ENCODE data around the gene PEX12. TPM values are rescaled to one million over a fixed set of nuclear protein-coding genes. Genes with fewer than 3 reads are reported as not detected.
"Not testable (repeated sequence)": the region's sequence is repeated elsewhere in the genome, so short reads cannot be mapped to it uniquely, and the experiment has no call there.

The PEX12 gene
- total RNA-seq, 2 experiments from 2014 or later: 5.1 to 5.6 TPM

- H3K4me1 Mint-ChIP-seq (ENCODE audit: low read depth): peaks cover 37% of the 10 kb centered on the region
- intact Hi-C loops (cut with micrococcal nuclease): loop anchor here (2.0 to 10.0 kb wide), 5 partner anchors 50 to 367 kb away; partner anchors contain the start of genes AP2B1 and SLFN5
- DNase-seq: peak; percentile 60
- peak within 1 kb of the TSS; percentile 97 for H3K27ac Mint-ChIP-seq
- H3K4me3 Mint-ChIP-seq: peak within 1 kb of the TSS; percentile 76
- POLR2A ChIA-PET: interaction anchor here (0.6 to 6.7 kb wide), 29 partner anchors 9 to 394 kb away, joined by 3 to 66 read pairs (median 3); partner anchors contain the start of genes SLFN11 and SLFN5
- CTCF ChIA-PET: interaction anchor here (0.7 to 7.6 kb wide), 23 partner anchors 17 to 367 kb away, joined by 3 to 77 read pairs (median 4); partner anchors contain the start of genes PEX12, SLFN11, SLFN13 and SLFN5
- TF ChIP-seq CTCF (IDR thresholded peaks at IDR 0.05): no peak
- H3K27me3 Mint-ChIP-seq: no peaks in the 10 kb centered on the region
- H3K9me3 Mint-ChIP-seq: no peaks in the 10 kb centered on the region
- peak; percentile 54 for ATAC-seq
- H3K36me3 Mint-ChIP-seq (ENCODE audit: low read depth): peaks cover 30% of the 10 kb centered on the region
Measured at GRCh38 chr17:35537601-35538141, 40.7 kb downstream of the PEX12 start, which contains the start of gene SLFN12L. SLFN12L (minus strand) TSS chr17:35537678; CDS start chr17:35522364, 15,314 bp downstream.

- ATAC-seq (peak; percentile 29), DNase-seq (peak; percentile 58)
- no peaks in the 10 kb centered on the region for H3K27me3 Mint-ChIP-seq
- CTCF ChIA-PET: interaction anchor here (0.7 to 7.6 kb wide), 12 partner anchors 10 to 323 kb away, joined by 3 to 77 read pairs (median 4); partner anchors contain the start of genes SLFN11 and SLFN5
- peaks cover 45% of the 10 kb centered on the region for H3K4me1 Mint-ChIP-seq (ENCODE audit: low read depth)
- no peak for TF ChIP-seq CTCF (IDR thresholded peaks at IDR 0.05)
- H3K4me3 Mint-ChIP-seq: peak overlapping the region; percentile 76
- peaks cover 36% of the 10 kb centered on the region for H3K36me3 Mint-ChIP-seq (ENCODE audit: low read depth)
- H3K27ac Mint-ChIP-seq: peak overlapping the region; percentile 97
- intact Hi-C loops (cut with micrococcal nuclease): loop anchor here (2.0 to 10.0 kb wide), 4 partner anchors 51 to 294 kb away; partner anchors contain the start of genes AP2B1 and SLFN5
- no peaks in the 10 kb centered on the region for H3K9me3 Mint-ChIP-seq
- POLR2A ChIA-PET: interaction anchor here (0.6 to 6.7 kb wide), 28 partner anchors 12 to 378 kb away, joined by 3 to 66 read pairs (median 4); partner anchors contain the start of genes AP2B1, SLFN11 and SLFN13
Measured at GRCh38 chr17:35536664-35537171, 41.7 kb downstream of the PEX12 start.

GRCh38 chr17:35535406-35535805 lies 43.0 kb downstream of the PEX12 start:
- Mint-ChIP-seq H3K27ac (peak overlapping the region; percentile 97), H3K36me3 (ENCODE audit: low read depth) (peaks cover 42% of the 10 kb centered on the region), H3K4me1 (ENCODE audit: low read depth) (peaks cover 48% of the 10 kb centered on the region), H3K4me3 (peak overlapping the region; percentile 76)
- not testable (repeated sequence) for ATAC-seq, H3K27me3 Mint-ChIP-seq, H3K9me3 Mint-ChIP-seq
- POLR2A ChIA-PET: interaction anchor here (0.5 to 6.7 kb wide), 13 partner anchors 8 to 561 kb away, joined by 3 to 66 read pairs (median 3); partner anchors contain the start of genes AP2B1, SLFN11, SLFN13 and SLFN5
- CTCF ChIA-PET: interaction anchor here (1.7 to 4.1 kb wide), 2 partner anchors 164 to 223 kb away, joined by 3 to 45 read pairs; no protein-coding TSS in a partner anchor
- intact Hi-C loops (cut with micrococcal nuclease): loop anchor here (5.0 to 10.0 kb wide), 2 partner anchors 52 to 191 kb away; partner anchors contain the start of gene AP2B1
- peak; percentile 47 for DNase-seq

GRCh38 chr17:35534576-35535093 lies 43.7 kb downstream of the PEX12 start:
- intact Hi-C loops (cut with micrococcal nuclease): loop anchor here (5.0 to 10.0 kb wide), 5 partner anchors 47 to 190 kb away; partner anchors contain the start of genes AP2B1, SLFN11 and SLFN13
- Mint-ChIP-seq H3K36me3 (ENCODE audit: low read depth) (peaks cover 47% of the 10 kb centered on the region), H3K27ac (peak overlapping the region; percentile 97), H3K4me3 (peak overlapping the region; percentile 76), H3K9me3 (no peaks in the 10 kb centered on the region), H3K27me3 (no peaks in the 10 kb centered on the region), H3K4me1 (ENCODE audit: low read depth) (peaks cover 43% of the 10 kb centered on the region)
- DNase-seq: no peak
- ChIA-PET CTCF (interaction anchor here (0.7 to 4.1 kb wide), 8 partner anchors 13 to 277 kb away, joined by 3 to 45 read pairs (median 4); partner anchors contain the start of genes PEX12 and SLFN11), POLR2A (interaction anchor here (0.6 to 6.7 kb wide), 12 partner anchors 9 to 560 kb away, joined by 3 to 66 read pairs (median 3); partner anchors contain the start of genes SLFN11, SLFN13 and SLFN5)
- TF ChIP-seq CTCF (IDR thresholded peaks at IDR 0.05): no peak
- ATAC-seq: no peak

GRCh38 chr17:35531160-35531559 lies 47.2 kb downstream of the PEX12 start:
- peak overlapping the region; percentile 67 for H3K4me3 Mint-ChIP-seq
- ChIA-PET POLR2A (interaction anchor here (0.9 to 1.7 kb wide), 5 partner anchors 9 to 343 kb away, joined by 3 to 7 read pairs (median 3); partner anchors contain the start of gene SLFN11), CTCF (interaction anchor here (1.3 to 1.4 kb wide), 2 partner anchors 83 to 219 kb away, joined by 4 to 5 read pairs; partner anchors contain the start of gene SLFN13)
- no peaks in the 10 kb centered on the region for H3K27me3 Mint-ChIP-seq
- peaks cover 56% of the 10 kb centered on the region for H3K4me1 Mint-ChIP-seq (ENCODE audit: low read depth)
- TF ChIP-seq CTCF (IDR thresholded peaks at IDR 0.05): no peak
- intact Hi-C loops (cut with micrococcal nuclease): loop anchor here (5.0 to 10.0 kb wide), 4 partner anchors 44 to 186 kb away; partner anchors contain the start of genes SLFN11 and SLFN13
- peaks cover 10% of the 10 kb centered on the region for H3K9me3 Mint-ChIP-seq
- H3K27ac Mint-ChIP-seq: peak overlapping the region; percentile 93
- ATAC-seq (peak; percentile 55), DNase-seq (no peak)
- peaks cover 71% of the 10 kb centered on the region for H3K36me3 Mint-ChIP-seq (ENCODE audit: low read depth)
